ENCODE measurements around the gene OR6C65.
"Not testable (repeated sequence)": the region's sequence is repeated elsewhere in the genome, so short reads cannot be mapped to it uniquely, and the experiment has no call there.

OR6C65 gene

DNA sequence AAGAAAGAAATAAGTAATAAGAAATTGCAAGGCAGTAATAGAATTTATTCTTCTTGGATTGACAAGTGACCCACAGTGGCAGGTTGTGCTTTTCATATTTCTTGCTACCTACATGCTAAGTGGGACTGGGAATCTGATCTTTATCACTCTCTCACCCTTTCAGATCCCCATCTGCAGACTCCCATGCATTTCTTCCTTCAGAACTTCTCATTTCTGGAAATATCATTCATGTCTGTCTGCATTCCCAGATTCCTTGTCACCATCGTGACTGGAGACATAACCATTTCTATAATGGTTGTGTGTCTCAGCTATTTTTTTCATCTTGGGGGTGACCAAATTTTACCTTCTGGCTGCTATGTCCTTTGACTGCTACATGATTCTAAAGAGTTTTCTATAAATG, 4.0 kb upstream of the OR6C65 start:
- TF ChIP-seq, protein P1, sequence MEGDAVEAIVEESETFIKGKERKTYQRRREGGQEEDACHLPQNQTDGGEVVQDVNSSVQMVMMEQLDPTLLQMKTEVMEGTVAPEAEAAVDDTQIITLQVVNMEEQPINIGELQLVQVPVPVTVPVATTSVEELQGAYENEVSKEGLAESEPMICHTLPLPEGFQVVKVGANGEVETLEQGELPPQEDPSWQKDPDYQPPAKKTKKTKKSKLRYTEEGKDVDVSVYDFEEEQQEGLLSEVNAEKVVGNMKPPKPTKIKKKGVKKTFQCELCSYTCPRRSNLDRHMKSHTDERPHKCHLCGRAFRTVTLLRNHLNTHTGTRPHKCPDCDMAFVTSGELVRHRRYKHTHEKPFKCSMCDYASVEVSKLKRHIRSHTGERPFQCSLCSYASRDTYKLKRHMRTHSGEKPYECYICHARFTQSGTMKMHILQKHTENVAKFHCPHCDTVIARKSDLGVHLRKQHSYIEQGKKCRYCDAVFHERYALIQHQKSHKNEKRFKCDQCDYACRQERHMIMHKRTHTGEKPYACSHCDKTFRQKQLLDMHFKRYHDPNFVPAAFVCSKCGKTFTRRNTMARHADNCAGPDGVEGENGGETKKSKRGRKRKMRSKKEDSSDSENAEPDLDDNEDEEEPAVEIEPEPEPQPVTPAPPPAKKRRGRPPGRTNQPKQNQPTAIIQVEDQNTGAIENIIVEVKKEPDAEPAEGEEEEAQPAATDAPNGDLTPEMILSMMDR (IDR thresholded peaks at IDR 0.05; ENCODE audit: insufficient read depth, low read depth, low read length, missing control alignments): no peak
- DNase-seq (ENCODE audit: low read depth): no peak
- H3K4me3 ChIP-seq (ENCODE audit: low read depth, low read length): no peak overlapping the region

DNA sequence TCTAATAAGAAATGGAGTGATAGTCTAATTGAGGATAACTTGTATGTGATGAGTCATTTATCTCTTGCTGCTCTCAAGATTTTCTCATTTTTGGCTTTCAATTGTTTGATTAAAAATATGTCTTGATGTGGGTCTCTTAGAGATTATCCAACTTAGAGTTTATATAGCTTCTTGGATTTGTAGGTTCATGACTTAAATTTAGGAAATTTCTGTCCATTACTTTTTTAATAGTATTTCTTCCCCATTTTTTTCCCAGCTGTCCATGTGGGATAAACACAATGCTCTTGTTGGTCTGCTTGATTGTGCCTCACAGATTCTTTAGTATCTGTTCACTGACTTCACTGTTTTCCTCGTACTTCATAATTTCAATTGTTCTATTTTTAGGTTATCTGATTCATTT, 7.5 kb downstream of the OR6C65 start:
- DNase-seq (ENCODE audit: low read depth): no peak
- H3K4me3 ChIP-seq (ENCODE audit: low read depth, low read length): no peak overlapping the region
- TF ChIP-seq, protein P1 (IDR thresholded peaks at IDR 0.05; ENCODE audit: insufficient read depth, low read depth, low read length, missing control alignments): no peak

DNA sequence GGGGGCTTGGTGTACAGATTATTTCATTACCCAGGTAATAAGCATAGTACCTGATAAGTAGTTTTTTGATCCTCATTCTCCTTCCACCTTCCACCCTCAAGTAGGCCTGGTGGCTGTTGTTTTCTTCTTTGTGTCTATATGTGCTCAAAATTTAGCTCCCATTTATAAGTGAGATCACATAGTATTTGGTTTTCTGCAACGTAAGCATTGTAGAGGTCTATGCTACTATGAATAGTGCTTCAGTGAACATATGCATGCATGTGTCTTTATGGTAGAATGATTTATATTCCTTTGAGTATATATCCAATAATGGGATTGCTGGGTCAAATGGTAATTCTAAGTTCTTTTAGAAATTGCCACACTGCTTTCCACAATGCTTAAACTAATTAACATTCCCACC, 8.8 kb downstream of the OR6C65 start:
- DNase-seq (ENCODE audit: low read depth); H3K4me3 ChIP-seq (ENCODE audit: low read depth, low read length): not testable (repeated sequence)

DNA sequence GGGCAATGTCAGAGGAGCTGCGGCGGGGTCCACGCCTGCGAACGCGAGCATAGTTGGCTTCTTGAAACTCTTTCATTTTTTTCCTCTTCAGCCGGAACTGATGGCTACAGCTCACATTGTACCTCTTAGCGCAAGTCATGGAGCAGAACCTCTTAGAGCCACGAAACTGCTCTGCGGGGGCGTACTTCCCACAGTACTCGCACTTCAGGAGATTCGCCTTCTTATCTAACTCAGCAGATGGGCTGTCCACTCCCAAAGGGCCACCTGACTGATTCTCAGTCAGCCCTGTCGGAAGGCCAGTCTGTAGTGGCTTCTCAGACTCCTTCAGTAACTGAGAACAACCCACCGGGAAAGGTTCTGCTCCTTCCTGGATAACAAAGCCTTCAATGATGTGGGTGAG, 11.8 kb downstream of the OR6C65 start:
- DNase-seq (ENCODE audit: low read depth); H3K4me3 ChIP-seq (ENCODE audit: low read depth, low read length): not testable (repeated sequence)

DNA sequence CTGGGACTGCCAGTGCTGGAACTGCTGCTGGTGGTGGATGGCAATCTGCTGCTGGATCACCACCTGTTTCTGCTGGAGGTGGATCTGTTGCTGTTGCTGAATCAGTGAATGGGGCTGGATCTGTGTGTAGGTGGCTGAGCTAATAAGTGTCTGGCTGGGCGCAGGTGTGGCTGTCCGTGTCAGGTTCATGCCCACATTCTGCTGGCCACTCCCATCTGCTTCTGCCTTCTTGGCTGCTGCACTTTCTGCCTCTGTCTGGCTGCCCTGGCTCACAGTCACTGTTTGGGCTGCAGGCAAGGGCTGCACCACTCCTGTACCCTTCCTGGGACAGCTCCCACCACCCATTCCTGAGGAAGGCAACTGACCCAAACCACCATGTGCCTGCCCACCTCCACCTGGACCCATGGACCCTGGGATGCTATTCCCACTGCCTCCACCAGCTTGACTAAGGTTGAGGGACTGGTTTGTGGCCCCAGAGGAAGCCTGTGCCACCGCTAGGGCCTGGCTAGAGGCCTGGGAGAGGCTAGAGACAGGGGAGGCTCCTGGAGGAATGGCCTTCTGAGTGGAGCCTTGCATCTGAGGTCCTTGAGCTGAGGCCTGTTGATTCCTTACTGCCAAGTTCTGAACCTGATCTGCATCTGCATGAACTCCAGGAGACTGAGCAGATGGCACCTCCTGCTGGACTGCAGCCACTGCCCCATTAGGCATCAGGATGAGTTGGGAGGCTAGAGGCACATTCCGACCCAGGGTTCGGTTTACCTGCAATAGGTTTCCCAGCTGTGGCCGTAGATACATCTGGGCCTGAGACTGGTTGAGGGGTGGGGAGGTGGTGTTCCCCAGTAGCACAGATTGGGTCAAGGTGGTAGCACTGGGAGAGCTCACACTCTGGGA, 13.4 kb downstream of the OR6C65 start:
- not testable (repeated sequence) for H3K4me3 ChIP-seq (ENCODE audit: low read depth, low read length); DNase-seq (ENCODE audit: low read depth)

DNA sequence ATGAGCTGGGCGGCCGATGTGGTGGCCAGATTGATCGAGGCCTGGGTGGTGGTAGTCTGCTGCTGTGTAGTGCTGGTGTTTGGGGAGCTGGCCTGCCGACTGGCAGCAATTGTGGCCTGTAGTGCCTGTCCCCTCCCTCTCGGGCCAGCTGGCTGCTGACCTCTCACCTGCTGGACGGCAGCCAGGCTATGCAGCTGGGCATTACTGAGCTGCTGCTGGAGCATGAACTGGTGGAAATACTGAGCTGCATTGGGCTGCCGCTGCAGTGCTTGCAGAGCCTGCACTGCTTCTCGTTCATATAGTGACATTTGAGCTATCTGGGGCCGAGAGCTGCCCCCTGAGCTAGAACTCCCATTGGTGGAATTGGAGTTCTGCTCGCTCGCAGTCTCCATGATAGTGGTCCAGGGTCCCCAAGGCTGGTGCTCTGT, 14.1 kb downstream of the OR6C65 start:
- DNase-seq (ENCODE audit: low read depth); H3K4me3 ChIP-seq (ENCODE audit: low read depth, low read length): not testable (repeated sequence)

DNA sequence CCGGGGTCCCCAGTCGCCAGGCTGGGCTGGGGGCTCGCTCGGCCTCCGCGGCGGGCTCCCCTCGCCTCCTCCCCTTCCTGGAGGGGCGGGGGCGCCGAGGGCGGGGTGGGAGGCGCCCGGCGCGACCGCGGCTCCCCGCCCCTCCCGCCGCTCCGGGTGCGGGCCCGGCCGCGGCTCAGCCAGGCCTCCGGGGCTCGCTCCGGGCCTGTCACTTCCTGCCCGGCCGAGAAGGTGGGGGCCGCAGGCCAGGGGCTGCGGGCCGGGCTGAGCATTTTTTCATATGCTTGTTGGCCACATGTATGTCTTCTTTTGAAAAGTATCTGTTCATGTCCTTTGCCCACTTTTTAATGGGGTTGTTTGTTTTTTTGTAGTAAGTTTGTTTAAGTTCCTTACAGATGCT, 14.6 kb downstream of the OR6C65 start:
- not testable (repeated sequence) for H3K4me3 ChIP-seq (ENCODE audit: low read depth, low read length); DNase-seq (ENCODE audit: low read depth)

DNA sequence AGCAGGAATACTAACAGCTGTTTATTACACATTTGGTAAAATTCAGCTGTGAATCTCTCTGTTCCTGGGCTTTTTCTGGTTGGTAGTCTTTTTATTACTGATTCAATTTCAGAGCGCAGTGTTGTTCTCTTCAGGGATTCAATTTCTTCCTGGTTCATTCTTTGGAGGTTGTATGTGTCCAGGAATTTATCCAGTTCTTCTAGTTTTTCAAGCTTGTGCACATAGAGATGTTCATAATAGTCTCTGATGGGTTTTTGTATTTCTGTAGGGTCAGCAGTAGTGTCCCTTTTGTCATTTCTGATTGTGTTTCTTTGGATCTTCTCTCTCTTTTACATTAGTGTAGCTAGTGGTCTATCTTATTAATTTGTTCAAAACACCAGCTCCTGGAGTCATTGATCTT, 16.6 kb downstream of the OR6C65 start:
- no peak for DNase-seq (ENCODE audit: low read depth)
- no peak overlapping the region for H3K4me3 ChIP-seq (ENCODE audit: low read depth, low read length)
- TF ChIP-seq, protein P1 (IDR thresholded peaks at IDR 0.05; ENCODE audit: insufficient read depth, low read depth, low read length, missing control alignments): no peak

DNA sequence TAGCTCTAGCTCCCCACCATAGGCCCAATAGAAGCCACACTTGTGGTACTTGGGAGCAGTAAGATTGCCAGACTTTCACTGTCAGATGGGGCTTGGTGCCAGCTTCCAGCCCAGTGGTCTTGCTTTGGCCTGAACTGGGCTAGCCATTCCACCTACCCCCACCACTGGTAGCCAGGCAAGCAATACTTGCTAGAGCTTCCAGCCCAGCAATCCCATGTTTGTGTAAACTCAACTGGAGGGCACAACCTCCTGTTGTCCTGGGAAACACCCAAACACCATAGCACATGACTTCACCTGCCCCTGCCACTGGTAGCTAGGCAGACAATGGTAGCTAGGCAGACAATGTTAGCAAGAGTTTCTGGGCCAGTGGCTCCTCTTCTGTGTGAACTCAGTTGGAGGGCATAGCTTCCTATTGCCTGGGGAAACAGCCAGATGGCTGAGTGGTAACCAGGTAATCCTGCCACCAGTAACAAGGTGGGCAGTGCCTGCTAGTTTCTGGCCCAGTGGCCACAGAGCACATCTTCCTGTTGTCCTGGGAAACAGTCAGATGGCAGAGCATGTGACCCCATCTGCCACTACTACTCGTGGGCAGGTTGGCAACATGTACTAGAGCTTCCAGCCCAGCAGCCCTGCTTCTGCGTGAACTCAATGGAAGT, 20.1 kb downstream of the OR6C65 start:
- H3K4me3 ChIP-seq (ENCODE audit: low read depth, low read length): no peak overlapping the region
- TF ChIP-seq, protein P1 (IDR thresholded peaks at IDR 0.05; ENCODE audit: insufficient read depth, low read depth, low read length, missing control alignments): no peak

More for the DNA sequence above, 20.1 kb downstream of the OR6C65 start:
- DNase-seq (ENCODE audit: low read depth): no peak
